HepG2 (cell line): ENCODE data around the gene EPHA1. TPM values are rescaled to one million over a fixed set of nuclear protein-coding genes. Genes with fewer than 3 reads are reported as not detected.

Experiments
- ISX ChIP-seq: sonication (generic); formaldehyde crosslinking; conservative IDR thresholded peaks from 2 replicates; pipeline ENCODE4 v1.5.0; 2020; ENCODE audit warnings: missing genetic modification reagents
- RBFOX2 ChIP-seq: fragments of 200-400 bp; formaldehyde crosslinking; IDR thresholded peaks from 2 replicates; pipeline ENCODE4 v1.6.1; 2017; ENCODE audit warnings: low read depth, mild to moderate bottlenecking, low read length
- RORA ChIP-seq: sonication (generic); formaldehyde crosslinking; IDR thresholded peaks from 2 replicates; pipeline ENCODE4 v1.5.0; 2020; ENCODE audit warnings: mild to moderate bottlenecking, missing genetic modification reagents, moderate library complexity
- YY1 ChIP-seq: IDR thresholded peaks from 2 replicates; pipeline ENCODE4 v1.6.1; 2011; ENCODE audit warnings: low read length, low read depth, moderate library complexity, mild to moderate bottlenecking; ENCODE audit not compliant: insufficient read depth, insufficient replicate concordance
- polyA plus RNA-seq, 8 experiments: library from polyadenylated mRNA; depleted of rRNA in 3 of 8; stranded (reverse) in 7 of 8; unstranded in 1 of 8; fragments of >200 nt; fragmentation: Illumina TruSeq in 4 of 8; extraction: Trizol in 4 of 8; gene quantifications; 2 replicates each; pipeline versions ENCODE4 v1.2.1 to v1.2.3, GENCODE V29; 2011 to 2016; ENCODE audit warnings: low read depth in 4 of 8, missing spikeins in 1 of 8, mixed read lengths in 1 of 8; ENCODE audit not compliant: insufficient read depth in 1 of 8
- total RNA-seq, 5 experiments: library from RNA; depleted of rRNA; stranded (reverse); fragments of >200 nt; fragmentation: Illumina TruSeq; extraction: Trizol; gene quantifications; 2 replicates each; pipeline ENCODE4 v1.2.3, GENCODE V29; 2016; ENCODE audit warnings: low read depth in 1 of 5
- TF ChIP-seq, protein P1 (sequence below): sonication (generic); formaldehyde crosslinking; IDR thresholded peaks from 2 replicates; pipeline ENCODE4 v1.9.0; 2022; ENCODE audit warnings: missing genetic modification reagents, mild to moderate bottlenecking, borderline replicate concordance
- TF ChIP-seq, protein P2 (sequence below): IDR thresholded peaks from 2 replicates; pipeline ENCODE4 v1.6.1; 2016; ENCODE audit warnings: missing biosample characterization, missing genetic modification reagents, low read depth

The EPHA1 gene
- total and polyA plus RNA-seq, 2 of the 13 experiments (the other 11 are each of a cell fraction or from before 2014, with no cell fraction given): 4.6 to 17.1 TPM

DNA sequence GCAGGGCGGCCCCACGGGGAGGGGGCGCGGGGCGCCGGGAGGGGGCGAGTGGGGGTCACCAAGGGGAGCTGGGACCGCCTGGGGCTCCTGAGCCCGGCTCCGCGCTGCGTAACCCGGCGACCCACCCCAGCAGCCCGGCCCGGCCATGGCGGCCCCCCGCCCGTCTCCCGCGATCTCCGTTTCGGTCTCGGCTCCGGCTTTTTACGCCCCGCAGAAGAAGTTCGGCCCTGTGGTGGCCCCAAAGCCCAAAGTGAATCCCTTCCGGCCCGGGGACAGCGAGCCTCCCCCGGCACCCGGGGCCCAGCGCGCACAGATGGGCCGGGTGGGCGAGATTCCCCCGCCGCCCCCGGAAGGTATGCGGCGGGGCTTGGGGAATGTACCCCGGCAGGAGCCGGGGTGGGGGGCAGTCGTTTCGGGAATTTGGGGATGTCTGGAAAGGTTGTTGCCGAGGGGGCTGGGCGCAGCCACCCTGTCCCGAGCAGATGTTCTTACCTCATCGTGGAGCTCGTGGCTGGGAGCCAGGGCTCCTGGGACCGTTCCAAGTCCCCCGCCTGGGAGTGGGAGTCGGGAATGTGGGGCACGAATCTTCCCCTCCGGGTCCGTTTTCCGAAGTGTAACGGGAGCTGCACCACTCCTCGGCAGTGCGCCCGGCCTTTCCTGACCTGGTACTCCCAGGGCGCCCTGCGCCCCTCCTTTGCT lies 27.1 kb downstream of the EPHA1 start (continued):
- TF ChIP-seq RORA (no peak), YY1 (peak; percentile 10), RBFOX2 (0 out of 2 replicates have a peak, but pooled peaks have one; percentile 10), ISX (CRISPR knock-in tag) (no peak)
- TF ChIP-seq, protein P1, sequence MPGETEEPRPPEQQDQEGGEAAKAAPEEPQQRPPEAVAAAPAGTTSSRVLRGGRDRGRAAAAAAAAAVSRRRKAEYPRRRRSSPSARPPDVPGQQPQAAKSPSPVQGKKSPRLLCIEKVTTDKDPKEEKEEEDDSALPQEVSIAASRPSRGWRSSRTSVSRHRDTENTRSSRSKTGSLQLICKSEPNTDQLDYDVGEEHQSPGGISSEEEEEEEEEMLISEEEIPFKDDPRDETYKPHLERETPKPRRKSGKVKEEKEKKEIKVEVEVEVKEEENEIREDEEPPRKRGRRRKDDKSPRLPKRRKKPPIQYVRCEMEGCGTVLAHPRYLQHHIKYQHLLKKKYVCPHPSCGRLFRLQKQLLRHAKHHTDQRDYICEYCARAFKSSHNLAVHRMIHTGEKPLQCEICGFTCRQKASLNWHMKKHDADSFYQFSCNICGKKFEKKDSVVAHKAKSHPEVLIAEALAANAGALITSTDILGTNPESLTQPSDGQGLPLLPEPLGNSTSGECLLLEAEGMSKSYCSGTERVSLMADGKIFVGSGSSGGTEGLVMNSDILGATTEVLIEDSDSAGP (CRISPR knock-in tag): peak; percentile 48; the same call in 1 of the 2 replicates
- TF ChIP-seq, protein P2, sequence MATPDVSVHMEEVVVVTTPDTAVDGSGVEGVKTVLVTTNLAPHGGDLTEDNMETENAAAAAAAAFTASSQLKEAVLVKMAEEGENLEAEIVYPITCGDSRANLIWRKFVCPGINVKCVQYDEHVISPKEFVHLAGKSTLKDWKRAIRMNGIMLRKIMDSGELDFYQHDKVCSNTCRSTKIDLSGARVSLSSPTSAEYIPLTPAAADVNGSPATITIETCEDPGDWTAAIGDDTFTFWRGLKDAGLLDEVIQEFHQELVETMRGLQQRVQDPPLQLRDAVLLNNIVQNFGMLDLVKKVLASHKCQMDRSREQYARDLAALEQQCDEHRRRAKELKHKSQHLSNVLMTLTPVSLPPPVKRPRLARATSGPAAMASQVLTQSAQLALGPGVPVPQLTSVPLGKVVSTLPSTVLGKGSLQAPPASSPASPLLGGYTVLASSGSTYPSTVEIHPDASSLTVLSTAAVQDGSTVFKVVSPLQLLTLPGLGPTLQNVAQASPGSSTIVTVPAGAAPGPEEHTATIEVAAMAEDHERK (CRISPR knock-in tag): no peak
